IMR-90 (cell line): ENCODE measurements around the gene REXO1. TPM values are rescaled to one million over a fixed set of nuclear protein-coding genes. Genes with fewer than 3 reads are reported as not detected.

Source experiments
- ATAC-seq: fragments of 200-7000 bp; cut with Tn5 transposase; 2 replicates; pipeline ENCODE4 v1.9.1; 2020; ENCODE audit warnings: low read depth, mild to moderate bottlenecking, moderate library complexity
- BruUV-seq: library from RNA; stranded (reverse); fragments of 400-500 nt; replicated peaks from 2 replicates; lab custom pipeline; 2021; lab: Mats Ljungman, UMichigan
- CTCF ChIA-PET: fragments of 300-600 bp; formaldehyde crosslinking; extraction: SDS; loops from one replicate; lab custom pipeline; 2021; ENCODE audit warnings: antibody characterized with exemption; lab: Yijun Ruan, JAX
- POLR2A ChIA-PET: fragments of 300-600 bp; sonication (Branson Sonifier 250); formaldehyde crosslinking; loops from one replicate; lab custom pipeline; 2022; ENCODE audit warnings: antibody characterized with exemption; ENCODE audit not compliant: unreplicated experiment; lab: Charles Lee
- DNase-seq: peaks from one replicate; pipeline ENCODE4 v3.0.0; 2013
- H2AFZ ChIP-seq: replicated peaks from 2 replicates; pipeline ENCODE3; 2013; ENCODE audit warnings: low read length, mild to moderate bottlenecking; ENCODE audit not compliant: poor library complexity
- H2AK5ac ChIP-seq: 2 replicates; pipeline ENCODE4 v1.6.1; 2013; ENCODE audit warnings: low read depth, low read length, inconsistent platforms
- H2AK9ac ChIP-seq: replicated peaks from 2 replicates; pipeline ENCODE3; 2013; ENCODE audit warnings: mild to moderate bottlenecking, low read depth, low read length, moderate library complexity; ENCODE audit not compliant: poor library complexity
- H2BK120ac ChIP-seq: 2 replicates; pipeline ENCODE4 v1.6.1; 2013; ENCODE audit warnings: low read depth, low read length, inconsistent platforms
- H2BK15ac ChIP-seq: 3 replicates; pipeline ENCODE4 v1.6.1; 2013; ENCODE audit warnings: low read depth, low read length, inconsistent platforms
- H2BK20ac ChIP-seq: 2 replicates; pipeline ENCODE4 v1.6.1; 2013; ENCODE audit warnings: low read depth, mild to moderate bottlenecking, inconsistent platforms, low read length, moderate library complexity
- H2BK5ac ChIP-seq: 2 replicates; pipeline ENCODE4 v1.6.1; 2013; ENCODE audit warnings: mild to moderate bottlenecking, low read depth, low read length, inconsistent platforms; ENCODE audit not compliant: poor library complexity, severe bottlenecking
- H3K14ac ChIP-seq: replicated peaks from 2 replicates; pipeline ENCODE4 v1.6.1; 2013; ENCODE audit warnings: low read depth, low read length, inconsistent platforms
- H3K18ac ChIP-seq: 2 replicates; pipeline ENCODE4 v1.6.1; 2013; ENCODE audit warnings: low read depth, low read length, control low read depth
- H3K23ac ChIP-seq: 2 replicates; pipeline ENCODE4 v1.6.1; 2013; ENCODE audit warnings: low read depth, low read length, inconsistent platforms
- H3K27ac ChIP-seq: 2 replicates; pipeline ENCODE4 v1.5.1; 2013; ENCODE audit warnings: mild to moderate bottlenecking, control low read depth, low read length; ENCODE audit not compliant: insufficient read depth
- H3K27me3 ChIP-seq: 2 replicates; pipeline ENCODE4 v1.6.1; 2013; ENCODE audit warnings: low read length; ENCODE audit not compliant: control insufficient read depth, insufficient read depth
- H3K36me3 ChIP-seq: 2 replicates; pipeline ENCODE4 v1.6.1; 2013; ENCODE audit warnings: low read length, mixed read lengths; ENCODE audit not compliant: control insufficient read depth, insufficient read depth
- H3K4ac ChIP-seq: 2 replicates; pipeline ENCODE4 v1.6.1; 2013; ENCODE audit warnings: low read depth, low read length, inconsistent platforms
- H3K4me1 ChIP-seq: 2 replicates; pipeline ENCODE4 v1.6.1; 2013; ENCODE audit warnings: low read length, mixed read lengths; ENCODE audit not compliant: control insufficient read depth, insufficient read depth
- H3K4me2 ChIP-seq: 2 replicates; pipeline ENCODE4 v1.6.1; 2013; ENCODE audit warnings: low read depth, mild to moderate bottlenecking, control low read depth, low read length, moderate library complexity
- H3K4me3 ChIP-seq: 2 replicates; pipeline ENCODE4 v1.5.1; 2013; ENCODE audit warnings: low read depth, mild to moderate bottlenecking, control low read depth, low read length, moderate library complexity; ENCODE audit not compliant: insufficient read depth
- H3K56ac ChIP-seq: 2 replicates; pipeline ENCODE4 v1.6.1; 2013; ENCODE audit warnings: low read length, inconsistent platforms; ENCODE audit not compliant: insufficient read depth; ENCODE audit errors: extremely low read depth
- H3K79me1 ChIP-seq, 2 experiments: 2 replicates each; pipeline ENCODE4 v1.6.1; 2013; ENCODE audit warnings: low read length in 2 of 2, inconsistent platforms in 1 of 2, low read depth in 1 of 2
- H3K9ac ChIP-seq: 2 replicates; pipeline ENCODE4 v1.6.1; 2013; ENCODE audit warnings: low read depth, low read length, control low read depth
- H3K9me1 ChIP-seq: 2 replicates; pipeline ENCODE4 v1.6.1; 2013; ENCODE audit warnings: low read length, inconsistent platforms; ENCODE audit not compliant: insufficient read depth
- H3K9me3 ChIP-seq: 2 replicates; pipeline ENCODE4 v1.6.1; 2013; ENCODE audit warnings: low read length; ENCODE audit not compliant: control insufficient read depth, insufficient read depth
- H4K20me1 ChIP-seq: 2 replicates; pipeline ENCODE4 v1.6.1; 2013; ENCODE audit warnings: low read length, inconsistent platforms; ENCODE audit not compliant: insufficient read depth
- H4K5ac ChIP-seq: 2 replicates; pipeline ENCODE4 v1.6.1; 2013; ENCODE audit warnings: mild to moderate bottlenecking, low read depth, low read length, control low read depth
- H4K8ac ChIP-seq, 2 experiments: 2 replicates each; pipeline ENCODE4 v1.6.1; 2013; ENCODE audit warnings: low read depth in 2 of 2, low read length in 2 of 2, control low read depth in 1 of 2, inconsistent platforms in 1 of 2
- H4K91ac ChIP-seq: 2 replicates; pipeline ENCODE4 v1.6.1; 2013; ENCODE audit warnings: low read depth, low read length, inconsistent platforms; ENCODE audit not compliant: insufficient read depth
- CEBPB ChIP-seq: IDR thresholded peaks from 2 replicates; pipeline ENCODE4 v1.6.1; 2012; ENCODE audit warnings: low read depth, low read length, improper control_type of control experiment
- CHD1 ChIP-seq: IDR thresholded peaks from 2 replicates; pipeline ENCODE4 v1.6.1; 2012; ENCODE audit warnings: low read depth, low read length, improper control_type of control experiment
- ELK1 ChIP-seq: fragments of 150-350 bp; IDR thresholded peaks from 2 replicates; pipeline ENCODE4 v1.6.1; 2016; ENCODE audit warnings: low read depth, mild to moderate bottlenecking, low read length, moderate library complexity, borderline replicate concordance
- MAFK ChIP-seq: IDR thresholded peaks from 2 replicates; pipeline ENCODE4 v1.6.1; 2012; ENCODE audit warnings: low read depth, low read length, improper control_type of control experiment
- POLR2A ChIP-seq: IDR thresholded peaks from 2 replicates; pipeline ENCODE4 v1.6.1; 2012; ENCODE audit warnings: mild to moderate bottlenecking, low read depth, low read length
- RAD21 ChIP-seq: IDR thresholded peaks from 2 replicates; pipeline ENCODE4 v1.6.1; 2012; ENCODE audit warnings: low read length, improper control_type of control experiment
- RCOR1 ChIP-seq: IDR thresholded peaks from 2 replicates; pipeline ENCODE4 v1.6.1; 2012; ENCODE audit warnings: mild to moderate bottlenecking, low read length, improper control_type of control experiment; ENCODE audit not compliant: insufficient replicate concordance
- RFX5 ChIP-seq: IDR thresholded peaks from 2 replicates; pipeline ENCODE4 v1.8.0; 2012; ENCODE audit warnings: low read depth, mild to moderate bottlenecking, low read length, moderate library complexity
- WGBS, 2 experiments: methylation state at CpG; one replicate each; pipeline versions ENCODE4 v1.1.5 to v1.1.7; 2013; ENCODE audit warnings: missing lambda C conversion rate in 2 of 2; ENCODE audit not compliant: insufficient read length in 1 of 2; ENCODE audit errors: extremely low coverage in 2 of 2; 5-methylcytosine and 5-hydroxymethylcytosine counted together
- dilution Hi-C: fragments of 300-500 bp; cut with HindIII; formaldehyde crosslinking; loops from one replicate; pipeline ENCODE4 v1.14.3; 2018; ENCODE audit warnings: low sequenced_read_pairs; ENCODE audit not compliant: unreplicated experiment
- in situ Hi-C: fragments of 300-500 bp; cut with MboI; formaldehyde crosslinking; loops from 3 replicates; pipeline ENCODE4 v1.14.3; 2019; ENCODE audit warnings: low sequenced_read_pairs, inconsistent platforms, mixed read lengths
- intact Hi-C: fragments of 100-400 bp; cut with micrococcal nuclease; formaldehyde crosslinking; loops from 2 replicates; pipeline ENCODE4 v1.10.0; 2022
- polyA plus RNA-seq, 3 experiments: library from polyadenylated mRNA; depleted of rRNA; stranded (reverse); fragments of >200 nt; gene quantifications; 2 replicates each; pipeline ENCODE4 v1.2.3, GENCODE V29; 2012; ENCODE audit warnings: low replicate concordance in 1 of 3
- total RNA-seq: library from RNA; depleted of rRNA; stranded (reverse); fragments of >200 nt; gene quantifications from 2 replicates; pipeline ENCODE4 v1.2.3, GENCODE V29; 2012

REXO1 gene
- total and polyA plus RNA-seq, 2 of the 4 experiments (the other 2 are of a cell fraction), result 1.4 to 63.7 TPM

DNA sequence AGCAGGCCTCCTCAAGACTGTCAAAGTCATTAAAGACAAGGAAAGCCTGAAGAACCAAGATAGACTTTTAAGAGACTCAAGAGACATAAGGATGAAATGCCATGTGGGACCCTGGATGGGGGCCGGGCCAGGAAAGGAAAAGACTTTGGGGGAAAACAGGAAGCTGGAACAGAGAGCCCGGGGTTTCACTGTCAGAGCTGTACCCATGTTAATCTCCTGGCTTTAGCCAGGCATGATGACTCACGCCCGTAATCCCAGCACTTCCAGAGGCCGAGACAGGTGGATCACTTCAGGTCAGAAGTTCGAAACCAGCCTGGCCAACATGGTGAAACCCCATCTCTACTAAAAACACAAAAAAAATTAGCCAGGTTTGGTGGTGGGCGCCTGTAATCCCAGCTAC lies 20.7 kb upstream of the REXO1 start:
- POLR2A ChIA-PET, result no interaction called here
- H3K9ac ChIP-seq, result no peak overlapping the region
- H2AFZ ChIP-seq, result no peak overlapping the region
- H2AK5ac ChIP-seq, result no peak overlapping the region
- no peak overlapping the region for H4K91ac ChIP-seq
- peaks cover 21% of the 10 kb centered on the region for H4K20me1 ChIP-seq
- H3K9me1 ChIP-seq, result 0 out of 2 replicates have a peak, but pooled peaks cover 2% of the 10 kb centered on the region
- no peak for ATAC-seq
- no peak overlapping the region for H4K8ac ChIP-seq
- H2AK9ac ChIP-seq, result no peak overlapping the region
- intact Hi-C loops (no loop called here), in situ Hi-C loops (no loop called here), dilution Hi-C loops (no loop called here)
- H3K4me2 ChIP-seq, result no peak overlapping the region
- no peak overlapping the region for H3K23ac ChIP-seq
- no peak overlapping the region for H2BK20ac ChIP-seq
- no peaks in the 10 kb centered on the region for H3K27me3 ChIP-seq
- TF ChIP-seq POLR2A, result no peak
- no peak for TF ChIP-seq MAFK
- no peak for TF ChIP-seq CEBPB
- no peak for TF ChIP-seq RAD21
- TF ChIP-seq CHD1, result no peak
- TF ChIP-seq RFX5, result no peak
- TF ChIP-seq ELK1, result no peak
- TF ChIP-seq RCOR1, result no peak
- H3K4me1 ChIP-seq, result peaks cover 8% of the 10 kb centered on the region; the same call in 1 of the 2 replicates
- H3K4me3 ChIP-seq, result no peak overlapping the region
- H3K4ac ChIP-seq, result no peak overlapping the region
- H3K36me3 ChIP-seq, result peaks cover 18% of the 10 kb centered on the region
- no peak overlapping the region for H2BK120ac ChIP-seq
- H2BK15ac ChIP-seq, result no peak overlapping the region
- WGBS, 2 experiments, result 93% methylated on average over 3 of the region's 7 CpGs; no CpG with 5 or more reads in 1 of the 2 experiments
- peaks cover 12 to 45% of the 10 kb centered on the region in 2 experiments for H3K79me1 ChIP-seq
- no peak overlapping the region for H3K18ac ChIP-seq
- H3K9me3 ChIP-seq, result no peaks in the 10 kb centered on the region
- no peak overlapping the region for H3K27ac ChIP-seq
- no peak overlapping the region for H3K56ac ChIP-seq
- H3K14ac ChIP-seq, result no peak overlapping the region
- CTCF ChIA-PET, result no interaction called here
- DNase-seq, result no peak
- BruUV-seq, result no TSS peak
- H2BK5ac ChIP-seq, result no peak overlapping the region
- H4K5ac ChIP-seq, result no peak overlapping the region
